Activated CD4-positive, alpha-beta memory T cell treated with anti-CD3 and anti-CD28 coated beads, Interleukin-2, amount 10 ng/mL, durations not matched to agents 7 days and 5 days (primary cell): Measurements from ENCODE around the gene INSIG2. TPM values are rescaled to one million over a fixed set of nuclear protein-coding genes. Genes with fewer than 3 reads are reported as not detected.
A peak's percentile ranks its signal among the peaks of the same experiment; 100 is the strongest.

ENCODE experiments used
- CTCF ChIA-PET: fragments of 350-600 bp; sonication (Branson Sonifier 250); formaldehyde crosslinking; loops from one replicate; lab custom pipeline; 2021; ENCODE audit warnings: antibody characterized with exemption, inconsistent platforms; lab: Charles Lee
- POLR2A ChIA-PET: fragments of 350-600 bp; sonication (Branson Sonifier 250); formaldehyde crosslinking; loops from one replicate; lab custom pipeline; 2021; ENCODE audit warnings: antibody characterized with exemption; lab: Charles Lee
- DNase-seq: peaks from one replicate; pipeline ENCODE4 v3.0.0-alpha.2; 2020
- H3K27ac Mint-ChIP-seq: one replicate; pipeline ENCODE4 v1.8.0; 2021; ENCODE audit warnings: mild to moderate bottlenecking, mixed read lengths
- H3K27me3 Mint-ChIP-seq: one replicate; pipeline ENCODE4 v1.8.0; 2021; ENCODE audit warnings: mixed read lengths
- H3K36me3 Mint-ChIP-seq: one replicate; pipeline ENCODE4 v1.8.0; 2021; ENCODE audit warnings: low read depth, mixed read lengths
- H3K4me1 Mint-ChIP-seq: one replicate; pipeline ENCODE4 v1.8.0; 2021; ENCODE audit warnings: mixed read lengths
- H3K4me3 Mint-ChIP-seq: one replicate; pipeline ENCODE4 v1.8.0; 2021; ENCODE audit warnings: mild to moderate bottlenecking, mixed read lengths
- H3K9me3 Mint-ChIP-seq: one replicate; pipeline ENCODE4 v1.8.0; 2021; ENCODE audit warnings: mixed read lengths
- total RNA-seq, 2 experiments: library from RNA; stranded (reverse); gene quantifications; one replicate each; pipeline ENCODE4 v1.2.3, GENCODE V29; 2021

Gene INSIG2
- 10 to 100 TPM; 38.2 to 40.9 TPM for total RNA-seq

DNA sequence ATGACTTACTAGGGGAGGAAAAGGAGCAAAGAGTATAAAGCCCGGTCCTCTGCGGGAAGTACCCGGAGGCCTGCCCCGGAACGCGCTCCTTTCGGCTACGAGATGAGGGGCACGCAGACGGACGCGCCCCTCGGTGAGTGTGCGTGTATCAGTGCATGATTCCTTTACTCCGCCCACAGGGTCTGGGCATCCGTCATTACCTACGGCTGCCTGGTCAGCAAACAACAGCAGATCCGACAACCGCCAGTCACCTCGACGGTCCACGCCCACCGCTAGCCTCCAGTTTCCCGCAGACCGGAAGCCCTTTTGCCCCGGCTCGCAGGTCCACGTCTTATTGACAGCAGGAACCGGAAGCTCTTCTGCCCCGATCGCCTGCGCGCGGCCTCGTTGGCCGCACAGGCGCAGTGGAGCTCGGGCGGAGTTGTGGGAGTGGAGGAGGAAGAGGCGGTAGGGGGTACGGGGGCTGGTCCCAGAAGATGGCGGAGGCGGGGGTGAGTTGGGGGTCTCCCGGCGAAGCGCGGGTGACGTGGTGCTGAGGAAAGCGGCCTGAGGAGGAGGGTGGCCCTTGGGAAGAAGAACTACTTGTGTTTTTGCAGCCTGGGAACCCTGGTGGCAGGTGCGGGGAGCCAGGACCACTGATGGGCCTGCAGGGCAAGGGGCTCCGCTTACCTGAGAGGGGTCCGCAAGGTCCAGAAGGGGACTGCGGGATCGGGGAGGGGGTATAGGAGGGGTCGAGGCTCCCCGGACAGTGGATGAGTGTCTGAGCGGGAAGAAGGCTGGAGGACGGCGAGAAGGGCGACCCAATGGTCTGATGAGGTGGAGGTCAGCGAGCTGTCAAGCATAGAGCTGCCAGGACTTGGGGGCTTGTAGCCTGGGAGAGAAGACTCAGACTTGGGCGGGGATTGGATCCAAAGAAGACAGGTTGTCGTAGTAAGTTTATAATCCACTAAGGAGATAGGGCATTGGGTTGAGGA lies at the start of gene INSIG2:
Gene INSIG2, plus strand, starts transcription at position 421 of the 974 bp plus-strand sequence. CDS start 8,086 bp downstream, outside the sequence.
- peaks cover 13% of the 10 kb centered on the region for H3K27me3 Mint-ChIP-seq
- no peaks in the 10 kb centered on the region for H3K9me3 Mint-ChIP-seq
- peak within 1 kb of the TSS; percentile 92 for H3K4me3 Mint-ChIP-seq
- ChIA-PET POLR2A (interaction anchor here (1.1 to 1.3 kb wide), 3 partner anchors 29 to 274 kb away, joined by 3 to 5 read pairs (median 4); partner anchors contain the start of genes CCDC93 and DDX18), CTCF (interaction anchor here (0.6 to 2.1 kb wide), 9 partner anchors 9 to 274 kb away, joined by 3 to 10 read pairs (median 5); partner anchors contain the start of genes CCDC93 and DDX18)
- H3K27ac Mint-ChIP-seq = peak within 1 kb of the TSS; percentile 78
- H3K36me3 Mint-ChIP-seq = peaks cover 5% of the 10 kb centered on the region
- DNase-seq = peak; percentile 94
- H3K4me1 Mint-ChIP-seq = peaks cover 24% of the 10 kb centered on the region

- POLR2A ChIA-PET = no interaction called here
Measured at GRCh38 chr2:118040891-118041290, 47.4 kb upstream of the INSIG2 start.

DNA sequence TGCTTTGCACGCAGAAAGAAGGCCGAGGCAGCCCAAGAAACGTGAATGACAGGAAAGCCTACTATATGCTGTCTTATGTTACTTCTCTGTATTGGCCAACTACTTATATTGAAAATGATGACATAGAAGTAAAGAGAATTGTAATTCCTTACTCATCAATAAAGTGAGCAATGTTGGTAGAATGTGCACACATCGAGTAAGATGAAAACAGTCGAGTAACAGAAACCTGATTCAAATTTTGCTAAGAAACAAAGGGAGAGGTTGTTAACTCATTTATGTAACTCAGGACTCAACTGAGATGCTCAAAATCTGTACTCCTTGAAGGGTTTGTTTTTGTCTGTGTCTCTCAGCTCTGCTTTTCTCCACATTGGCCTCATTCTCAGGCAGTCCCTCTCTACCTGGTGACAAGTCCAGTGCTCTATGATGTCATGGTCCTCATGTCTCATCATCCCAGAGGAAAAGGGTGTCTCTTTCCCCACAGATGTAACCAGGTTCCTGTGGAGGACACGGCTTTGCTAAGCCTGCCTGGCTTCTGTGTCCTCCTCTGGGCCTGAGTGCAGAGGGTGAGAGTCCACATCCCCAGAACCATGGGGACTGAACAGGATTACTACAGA lies 44.1 kb upstream of the INSIG2 start:
- no peak for DNase-seq
- Mint-ChIP-seq H3K4me1 (peaks cover 24% of the 10 kb centered on the region), H3K27ac (peak overlapping the region; percentile 62), H3K9me3 (no peaks in the 10 kb centered on the region), H3K36me3 (no peaks in the 10 kb centered on the region), H3K27me3 (peaks cover 26% of the 10 kb centered on the region), H3K4me3 (no peak overlapping the region)
- ChIA-PET CTCF (interaction anchor here (2.5 to 3.9 kb wide), 2 partner anchors 11 to 16 kb away, joined by 9 to 53 read pairs; no protein-coding TSS in a partner anchor), POLR2A (no interaction called here)

More at GRCh38 chr2:118040891-118041290, 47.4 kb upstream of the INSIG2 start:
- H3K27me3 Mint-ChIP-seq = peaks cover 41% of the 10 kb centered on the region
- CTCF ChIA-PET = interaction anchor here (1.3 kb wide), 1 partner anchor 8 kb away, joined by 4 read pairs; no protein-coding TSS in a partner anchor
- peaks cover 19% of the 10 kb centered on the region for H3K4me1 Mint-ChIP-seq
- peaks cover 5% of the 10 kb centered on the region for H3K9me3 Mint-ChIP-seq
- H3K4me3 Mint-ChIP-seq = no peak overlapping the region
- H3K27ac Mint-ChIP-seq = no peak overlapping the region
- H3K36me3 Mint-ChIP-seq = peaks cover 3% of the 10 kb centered on the region
- DNase-seq = no peak

GRCh38 chr2:118044854-118045253 lies 43.4 kb upstream of the INSIG2 start:
- Mint-ChIP-seq H3K9me3 (no peaks in the 10 kb centered on the region), H3K27ac (peak overlapping the region; percentile 62), H3K27me3 (peaks cover 24% of the 10 kb centered on the region), H3K4me1 (peaks cover 26% of the 10 kb centered on the region), H3K36me3 (no peaks in the 10 kb centered on the region), H3K4me3 (no peak overlapping the region)
- DNase-seq = no peak
- CTCF ChIA-PET = interaction anchor here (2.5 to 3.9 kb wide), 2 partner anchors 12 to 15 kb away, joined by 9 to 53 read pairs; no protein-coding TSS in a partner anchor
- POLR2A ChIA-PET = no interaction called here

GRCh38 chr2:118045286-118045685 lies 43.0 kb upstream of the INSIG2 start:
- POLR2A ChIA-PET = no interaction called here

DNA sequence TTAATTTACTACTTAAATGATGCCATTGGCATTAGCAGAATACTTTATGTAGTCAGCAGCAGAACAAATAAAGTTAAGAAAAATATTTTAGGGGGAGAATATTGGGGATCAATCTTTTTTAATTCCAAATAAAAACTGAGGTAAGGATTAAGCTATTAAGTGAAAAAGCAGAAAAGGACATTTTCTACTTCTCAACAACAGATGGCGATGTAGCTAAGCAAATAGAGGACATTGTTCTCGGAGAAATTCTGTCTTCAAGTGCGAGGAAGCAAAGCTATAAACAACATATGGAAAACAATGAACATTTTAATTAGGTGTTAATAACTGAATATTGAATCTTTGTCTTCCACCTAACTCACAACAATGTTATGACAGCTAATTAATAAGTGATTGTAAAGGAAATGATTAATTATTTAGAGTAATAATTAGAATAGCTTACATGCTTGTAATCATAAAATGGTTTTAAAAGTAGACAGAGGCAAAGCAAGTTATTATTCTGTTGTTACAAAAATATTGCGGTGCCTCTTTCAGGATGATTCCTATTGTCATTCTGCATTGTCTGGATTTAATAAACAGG lies 41.5 kb upstream of the INSIG2 start:
- H3K27me3 Mint-ChIP-seq = peaks cover 32% of the 10 kb centered on the region
- H3K9me3 Mint-ChIP-seq = no peaks in the 10 kb centered on the region
- H3K4me3 Mint-ChIP-seq = no peak overlapping the region
- no peak for DNase-seq
- H3K27ac Mint-ChIP-seq = no peak overlapping the region
- H3K4me1 Mint-ChIP-seq = peaks cover 27% of the 10 kb centered on the region
- POLR2A ChIA-PET = interaction anchor here (0.8 kb wide), 2 partner anchors 14 to 33 kb away, joined by 3 read pairs; partner anchors contain the start of gene CCDC93
- no peaks in the 10 kb centered on the region for H3K36me3 Mint-ChIP-seq
- CTCF ChIA-PET = interaction anchor here (0.5 to 3.9 kb wide), 28 partner anchors 9 to 1280 kb away, joined by 3 to 53 read pairs (median 4); partner anchors contain the start of genes DDX18 and INSIG2

More at GRCh38 chr2:118045286-118045685, 43.0 kb upstream of the INSIG2 start:
- CTCF ChIA-PET = interaction anchor here (0.5 to 3.9 kb wide), 5 partner anchors 12 to 810 kb away, joined by 3 to 53 read pairs (median 15); no protein-coding TSS in a partner anchor
- no peak overlapping the region for H3K4me3 Mint-ChIP-seq
- no peaks in the 10 kb centered on the region for H3K9me3 Mint-ChIP-seq
- peaks cover 27% of the 10 kb centered on the region for H3K4me1 Mint-ChIP-seq
- H3K27me3 Mint-ChIP-seq = peaks cover 25% of the 10 kb centered on the region
- no peak for DNase-seq
- no peak overlapping the region for H3K27ac Mint-ChIP-seq
- H3K36me3 Mint-ChIP-seq = no peaks in the 10 kb centered on the region

DNA sequence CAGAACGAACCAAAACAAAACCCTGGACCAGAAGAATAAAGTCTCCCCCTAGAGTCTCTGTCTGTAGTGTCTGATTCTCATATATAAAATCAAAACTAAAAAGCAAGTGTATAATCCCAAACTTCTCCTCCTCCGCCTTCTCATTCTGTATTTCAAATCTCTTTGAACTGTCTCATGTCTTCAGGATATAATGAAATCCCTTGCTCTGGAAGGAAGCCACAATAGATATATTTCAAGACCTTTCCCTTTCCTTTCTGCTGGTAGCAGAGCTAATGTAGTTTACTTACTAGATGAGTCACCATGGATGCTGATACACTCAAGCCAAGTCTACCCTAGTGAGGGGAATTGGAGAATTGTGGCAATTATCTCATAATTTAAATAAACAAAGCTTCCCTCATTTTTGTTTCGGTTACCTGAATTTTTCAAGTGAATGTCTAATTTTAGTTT lies 40.9 kb upstream of the INSIG2 start:
- Mint-ChIP-seq H3K27me3 (peaks cover 31% of the 10 kb centered on the region), H3K4me3 (no peak overlapping the region), H3K9me3 (no peaks in the 10 kb centered on the region), H3K36me3 (no peaks in the 10 kb centered on the region), H3K4me1 (peaks cover 27% of the 10 kb centered on the region), H3K27ac (no peak overlapping the region)
- ChIA-PET POLR2A (interaction anchor here (0.8 kb wide), 1 partner anchor 15 kb away, joined by 3 read pairs; no protein-coding TSS in a partner anchor), CTCF (interaction anchor here (1.1 to 3.9 kb wide), 18 partner anchors 9 to 808 kb away, joined by 3 to 53 read pairs (median 6); partner anchors contain the start of gene INSIG2)
- no peak for DNase-seq

DNA sequence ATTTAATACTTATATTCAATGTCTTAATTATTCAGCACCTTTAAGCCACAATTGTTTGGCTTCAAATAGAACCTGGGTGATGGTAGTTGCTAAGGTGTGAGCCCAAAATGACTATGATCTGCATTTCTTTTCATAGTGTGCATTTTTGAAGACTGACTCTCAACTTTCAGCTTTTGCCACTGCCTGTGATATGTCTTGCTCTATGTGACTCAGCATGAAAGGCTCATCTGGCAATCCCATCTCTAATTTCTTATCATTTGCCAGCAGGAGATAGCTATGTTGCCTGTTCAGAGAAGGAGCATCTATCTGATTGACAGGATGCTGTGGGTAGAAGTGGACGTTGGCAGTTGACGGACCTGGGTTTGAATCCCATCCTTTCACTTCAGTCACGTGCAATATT lies 39.9 kb upstream of the INSIG2 start:
- POLR2A ChIA-PET = no interaction called here
- Mint-ChIP-seq H3K27ac (no peak overlapping the region), H3K27me3 (peaks cover 28% of the 10 kb centered on the region), H3K36me3 (no peaks in the 10 kb centered on the region), H3K4me3 (no peak overlapping the region), H3K9me3 (no peaks in the 10 kb centered on the region), H3K4me1 (peaks cover 27% of the 10 kb centered on the region)
- DNase-seq = no peak
- CTCF ChIA-PET = interaction anchor here (1.0 to 2.5 kb wide), 3 partner anchors 19 to 834 kb away, joined by 3 to 14 read pairs (median 5); no protein-coding TSS in a partner anchor

DNA sequence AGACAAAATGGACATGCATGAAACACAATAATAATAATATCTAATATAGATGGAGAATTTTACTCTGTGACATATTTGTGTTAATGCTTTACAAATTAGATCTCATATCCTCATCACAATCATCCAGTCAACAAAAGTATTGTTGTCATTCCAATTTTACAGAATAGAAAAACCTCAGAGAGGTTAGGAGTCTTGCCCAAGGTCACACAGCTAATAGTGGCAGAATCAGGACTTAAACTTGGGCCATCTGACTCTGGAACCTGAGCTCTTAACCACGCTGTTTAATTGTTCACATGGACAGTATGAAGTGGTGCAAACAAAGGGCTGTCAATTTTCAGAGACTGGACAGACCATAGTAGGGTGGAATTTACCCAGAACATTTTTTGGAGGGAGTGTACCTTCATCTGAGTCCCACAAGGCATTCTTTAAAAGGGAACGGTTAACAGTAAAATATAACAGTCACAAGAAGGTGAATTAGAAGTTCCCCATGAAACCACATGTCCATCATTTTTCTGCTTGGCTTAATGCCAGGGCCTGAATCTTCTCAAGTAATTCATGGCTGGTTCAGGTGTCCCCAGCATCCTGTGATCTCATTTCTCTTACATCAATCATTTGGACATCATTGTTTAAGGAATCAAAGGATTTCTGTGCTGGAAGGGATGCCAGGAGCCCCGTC lies 39.0 kb upstream of the INSIG2 start:
- Mint-ChIP-seq H3K4me3 (no peak overlapping the region), H3K27ac (no peak overlapping the region), H3K4me1 (peaks cover 22% of the 10 kb centered on the region), H3K27me3 (peaks cover 25% of the 10 kb centered on the region), H3K9me3 (no peaks in the 10 kb centered on the region), H3K36me3 (no peaks in the 10 kb centered on the region)
- CTCF ChIA-PET = no interaction called here
- POLR2A ChIA-PET = no interaction called here
- no peak for DNase-seq

DNA sequence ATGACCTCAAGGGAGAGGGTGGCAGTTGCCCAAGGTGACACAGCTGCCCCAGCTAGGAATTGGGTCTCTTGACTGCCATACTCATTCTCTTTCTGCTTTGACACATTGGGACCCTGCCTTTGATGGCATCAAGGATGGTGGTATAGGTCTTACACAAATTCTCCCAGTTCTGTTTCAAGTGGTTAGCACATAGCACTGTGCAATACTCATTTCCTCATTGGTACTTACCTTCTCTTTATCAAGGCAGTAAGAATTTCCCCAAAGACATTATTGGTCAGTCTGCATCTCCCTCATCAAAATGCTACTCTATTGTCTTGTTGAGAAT lies 38.5 kb upstream of the INSIG2 start:
- Mint-ChIP-seq H3K4me1 (peaks cover 17% of the 10 kb centered on the region), H3K9me3 (no peaks in the 10 kb centered on the region), H3K27ac (no peak overlapping the region), H3K27me3 (peaks cover 23% of the 10 kb centered on the region), H3K4me3 (no peak overlapping the region), H3K36me3 (no peaks in the 10 kb centered on the region)
- DNase-seq = no peak
- CTCF ChIA-PET = no interaction called here
- POLR2A ChIA-PET = no interaction called here

GRCh38 chr2:118050386-118050785 lies 37.9 kb upstream of the INSIG2 start:
- ChIA-PET CTCF (interaction anchor here (1.8 kb wide), 1 partner anchor 16 kb away, joined by 3 read pairs; no protein-coding TSS in a partner anchor), POLR2A (no interaction called here)
- Mint-ChIP-seq H3K27ac (no peak overlapping the region), H3K36me3 (no peaks in the 10 kb centered on the region), H3K27me3 (peaks cover 26% of the 10 kb centered on the region), H3K4me3 (no peak overlapping the region), H3K9me3 (no peaks in the 10 kb centered on the region), H3K4me1 (peaks cover 10% of the 10 kb centered on the region)
- DNase-seq = no peak

- ChIA-PET CTCF (interaction anchor here (1.0 to 1.8 kb wide), 3 partner anchors 15 to 805 kb away, joined by 3 read pairs; no protein-coding TSS in a partner anchor), POLR2A (no interaction called here)
- H3K9me3 Mint-ChIP-seq = no peaks in the 10 kb centered on the region
- no peak overlapping the region for H3K4me3 Mint-ChIP-seq
- no peak for DNase-seq
- H3K27ac Mint-ChIP-seq = no peak overlapping the region
- H3K27me3 Mint-ChIP-seq = peaks cover 26% of the 10 kb centered on the region
- H3K36me3 Mint-ChIP-seq = no peaks in the 10 kb centered on the region
- peaks cover 7% of the 10 kb centered on the region for H3K4me1 Mint-ChIP-seq
Measured at GRCh38 chr2:118050974-118051373, 37.3 kb upstream of the INSIG2 start.
